PC-3 (cell line): ENCODE results near the gene PPP2R5D. TPM values are rescaled to one million over a fixed set of nuclear protein-coding genes. Genes with fewer than 3 reads are reported as not detected.

ENCODE experiments used
- ATAC-seq: fragments of 200-7000 bp; cut with Tn5 transposase; 2 replicates; pipeline ENCODE4 v1.9.1; 2020; ENCODE audit warnings: mild to moderate bottlenecking, moderate library complexity
- BruUV-seq: library from RNA; stranded (reverse); fragments of 400-500 nt; replicated peaks from 2 replicates; lab custom pipeline; 2021; lab: Mats Ljungman, UMichigan
- CTCF ChIA-PET: fragments of 300-600 bp; sonication (Branson Sonifier 250); formaldehyde crosslinking; loops from one replicate; lab custom pipeline; 2022; ENCODE audit warnings: antibody characterized with exemption; lab: Charles Lee
- POLR2A ChIA-PET: fragments of 300-600 bp; sonication (Branson Sonifier 250); formaldehyde crosslinking; loops from one replicate; lab custom pipeline; 2022; ENCODE audit warnings: antibody characterized with exemption; ENCODE audit not compliant: unreplicated experiment; lab: Charles Lee
- DNase-seq: peaks from one replicate; pipeline ENCODE4 v3.0.0-alpha.2; 2015
- H2AFZ ChIP-seq: fragments of 300-600 bp; sonication (generic); 2 replicates; pipeline ENCODE4 v1.6.0; 2016; ENCODE audit warnings: antibody characterized with exemption, low read length
- H3F3A ChIP-seq: fragments of 300-600 bp; sonication (generic); one replicate; pipeline ENCODE4 v1.6.0; 2017; ENCODE audit warnings: antibody characterized with exemption, low read length, control low read depth, mild to moderate bottlenecking; ENCODE audit not compliant: unreplicated experiment
- H3K27ac ChIP-seq: fragments of 300-600 bp; sonication (generic); 2 replicates; pipeline ENCODE4 v1.5.1; 2016; ENCODE audit warnings: mild to moderate bottlenecking, low read length
- H3K27me3 ChIP-seq: fragments of 300-600 bp; sonication (generic); 2 replicates; pipeline ENCODE4 v1.6.1; 2016; ENCODE audit warnings: low read length, mixed read lengths
- H3K36me3 ChIP-seq: fragments of 300-600 bp; sonication (generic); 2 replicates; pipeline ENCODE4 v1.6.1; 2016; ENCODE audit warnings: low read depth, mixed run types, low read length, mixed read lengths
- H3K4me1 ChIP-seq: fragments of 300-600 bp; sonication (generic); 2 replicates; pipeline ENCODE4 v1.5.1; 2016; ENCODE audit warnings: low read length; ENCODE audit not compliant: insufficient read depth
- H3K4me2 ChIP-seq: fragments of 300-600 bp; sonication (generic); 2 replicates; pipeline ENCODE4 v1.6.0; 2016; ENCODE audit warnings: low read length
- H3K4me3 ChIP-seq: fragments of 300-600 bp; sonication (generic); 2 replicates; pipeline ENCODE4 v1.5.1; 2016; ENCODE audit warnings: mild to moderate bottlenecking, low read length, mixed read lengths
- H3K79me2 ChIP-seq: fragments of 300-600 bp; sonication (generic); 2 replicates; pipeline ENCODE4 v1.6.1; 2017; ENCODE audit warnings: low read length, mixed read lengths
- H3K9ac ChIP-seq: fragments of 300-600 bp; sonication (generic); 2 replicates; pipeline ENCODE4 v1.6.0; 2016; ENCODE audit warnings: mild to moderate bottlenecking, low read length
- H3K9me2 ChIP-seq: fragments of 300-600 bp; sonication (generic); replicated peaks from 2 replicates; pipeline ENCODE4 v1.6.1; 2016; ENCODE audit warnings: mixed run types, low read length, mixed read lengths
- H3K9me3 ChIP-seq: fragments of 300-600 bp; sonication (generic); 2 replicates; pipeline ENCODE4 v1.6.1; 2016; ENCODE audit warnings: low read length, mixed read lengths
- H4K20me1 ChIP-seq: fragments of 300-600 bp; sonication (generic); 2 replicates; pipeline ENCODE4 v1.6.1; 2016; ENCODE audit warnings: low read length, mixed read lengths
- EZH2 ChIP-seq: fragments of 300-600 bp; sonication (generic); IDR thresholded peaks from one replicate; pipeline ENCODE4 v1.6.1; 2017; ENCODE audit warnings: antibody characterized with exemption, mild to moderate bottlenecking, low read length; ENCODE audit not compliant: unreplicated experiment
- EZH2phosphoT487 ChIP-seq: fragments of 300-600 bp; sonication (generic); IDR thresholded peaks from 2 replicates; pipeline ENCODE4 v1.6.1; 2018; ENCODE audit warnings: mild to moderate bottlenecking, antibody characterized with exemption, low read length, borderline replicate concordance
- intact Hi-C: fragments of 100-400 bp; cut with micrococcal nuclease; formaldehyde crosslinking; loops from 2 replicates; pipeline ENCODE4 v1.9.0; 2023
- total RNA-seq: library from RNA; depleted of rRNA; stranded (reverse); fragments of >200 nt; gene quantifications from 2 replicates; pipeline ENCODE4 v1.2.3, GENCODE V29; 2014
- TF ChIP-seq, protein P1 (sequence below): fragments of 300-600 bp; sonication (generic); conservative IDR thresholded peaks from 2 replicates; pipeline ENCODE4 v1.5.1; 2017; ENCODE audit warnings: antibody characterized with exemption, low read depth, mild to moderate bottlenecking, low read length

PPP2R5D gene
- total RNA-seq, 1 experiment from 2014 or later: 54.1 TPM

DNA sequence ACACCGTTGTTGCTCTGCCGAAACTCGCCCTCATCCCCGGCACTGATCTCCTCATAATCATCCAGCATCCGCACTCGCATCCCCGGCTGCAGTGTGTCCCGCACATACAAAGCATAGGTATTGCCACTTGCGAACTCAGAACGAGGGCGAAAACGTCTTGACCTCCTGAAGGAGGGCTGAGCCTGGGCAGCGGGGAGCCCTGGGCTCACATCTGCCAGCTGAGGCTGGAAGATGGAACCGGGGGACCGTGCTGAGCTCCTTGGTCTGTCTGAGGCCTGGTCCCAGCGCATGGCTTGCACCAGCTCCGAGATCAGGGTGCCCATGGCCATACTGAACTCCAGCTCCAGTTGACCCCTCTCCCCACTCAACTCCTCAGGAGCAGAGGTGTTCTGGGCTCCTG lies 66.6 kb downstream of the PPP2R5D start:
- Histone ChIP-seq H3K4me1 (peaks cover 18% of the 10 kb centered on the region), H3K4me2 (peak overlapping the region; percentile 95; the same call in 1 of the 2 replicates), H3K9ac (no peak overlapping the region), H3K27me3 (no peaks in the 10 kb centered on the region), H3K27ac (no peak overlapping the region), H2AFZ (no peak overlapping the region), H3F3A (no peaks in the 10 kb centered on the region), H3K79me2 (peaks cover 20% of the 10 kb centered on the region), H3K9me2 (no peaks in the 10 kb centered on the region), H3K36me3 (peaks cover 6% of the 10 kb centered on the region; the same call in 1 of the 2 replicates), H3K4me3 (no peak overlapping the region), H3K9me3 (no peaks in the 10 kb centered on the region), H4K20me1 (no peaks in the 10 kb centered on the region)
- ATAC-seq: no peak
- POLR2A ChIA-PET: interaction anchor here (0.6 kb wide), 1 partner anchor 108 kb away, joined by 6 read pairs; no protein-coding TSS in a partner anchor
- intact Hi-C loops: no loop called here
- CTCF ChIA-PET: no interaction called here
- TF ChIP-seq EZH2phosphoT487 (no peak), EZH2 (no peak)
- TF ChIP-seq, protein P1, sequence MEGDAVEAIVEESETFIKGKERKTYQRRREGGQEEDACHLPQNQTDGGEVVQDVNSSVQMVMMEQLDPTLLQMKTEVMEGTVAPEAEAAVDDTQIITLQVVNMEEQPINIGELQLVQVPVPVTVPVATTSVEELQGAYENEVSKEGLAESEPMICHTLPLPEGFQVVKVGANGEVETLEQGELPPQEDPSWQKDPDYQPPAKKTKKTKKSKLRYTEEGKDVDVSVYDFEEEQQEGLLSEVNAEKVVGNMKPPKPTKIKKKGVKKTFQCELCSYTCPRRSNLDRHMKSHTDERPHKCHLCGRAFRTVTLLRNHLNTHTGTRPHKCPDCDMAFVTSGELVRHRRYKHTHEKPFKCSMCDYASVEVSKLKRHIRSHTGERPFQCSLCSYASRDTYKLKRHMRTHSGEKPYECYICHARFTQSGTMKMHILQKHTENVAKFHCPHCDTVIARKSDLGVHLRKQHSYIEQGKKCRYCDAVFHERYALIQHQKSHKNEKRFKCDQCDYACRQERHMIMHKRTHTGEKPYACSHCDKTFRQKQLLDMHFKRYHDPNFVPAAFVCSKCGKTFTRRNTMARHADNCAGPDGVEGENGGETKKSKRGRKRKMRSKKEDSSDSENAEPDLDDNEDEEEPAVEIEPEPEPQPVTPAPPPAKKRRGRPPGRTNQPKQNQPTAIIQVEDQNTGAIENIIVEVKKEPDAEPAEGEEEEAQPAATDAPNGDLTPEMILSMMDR: no peak
- BruUV-seq: no TSS peak
- no peak for DNase-seq

DNA sequence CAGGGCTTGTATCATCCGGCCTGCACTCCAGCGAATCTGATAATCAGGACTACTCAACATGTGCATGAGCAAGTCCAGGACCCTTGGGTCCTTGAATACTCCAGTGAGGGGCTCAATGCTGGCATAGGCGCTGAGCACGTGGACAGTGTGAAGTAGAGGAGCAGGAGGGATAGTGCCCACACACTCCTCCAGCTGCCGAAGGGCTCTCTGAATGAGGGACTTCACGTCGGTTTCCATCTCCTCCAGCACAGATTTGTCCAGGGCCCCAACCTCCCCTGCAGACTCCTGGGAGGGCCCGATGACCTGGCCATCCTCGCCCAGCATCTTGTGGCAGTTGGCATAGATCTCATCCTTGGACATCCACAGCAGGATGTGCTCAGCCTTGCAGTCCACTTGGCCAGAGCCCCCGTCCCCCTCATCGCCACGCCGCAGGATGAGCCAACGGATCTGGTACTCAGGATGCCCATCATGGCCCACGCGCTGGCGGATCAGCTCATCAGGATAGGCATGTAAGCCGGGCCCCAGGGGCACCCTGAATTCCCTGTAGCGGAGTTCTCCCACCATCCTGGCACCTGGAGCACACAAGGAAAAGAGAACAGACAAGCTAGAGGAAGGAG lies 68.0 kb downstream of the PPP2R5D start:
- H2AFZ ChIP-seq: no peak overlapping the region

More for the DNA sequence above, 68.0 kb downstream of the PPP2R5D start:
- peaks cover 20% of the 10 kb centered on the region for H3K79me2 ChIP-seq
- no peaks in the 10 kb centered on the region for H3K9me3 ChIP-seq
- ChIA-PET CTCF (no interaction called here), POLR2A (no interaction called here)
- H3K4me2 ChIP-seq: peak overlapping the region; percentile 95
- H3K4me3 ChIP-seq: peak overlapping the region; percentile 74
- no peaks in the 10 kb centered on the region for H3F3A ChIP-seq
- no peaks in the 10 kb centered on the region for H3K27me3 ChIP-seq
- no peak for DNase-seq
- BruUV-seq: no TSS peak
- TF ChIP-seq, protein P1: no peak
- TF ChIP-seq EZH2phosphoT487: no peak
- TF ChIP-seq EZH2: no peak
- H3K9me2 ChIP-seq: no peaks in the 10 kb centered on the region
- H3K4me1 ChIP-seq: peaks cover 18% of the 10 kb centered on the region
- H3K36me3 ChIP-seq: peaks cover 11% of the 10 kb centered on the region; the same call in 1 of the 2 replicates
- no peaks in the 10 kb centered on the region for H4K20me1 ChIP-seq
- intact Hi-C loops: no loop called here
- no peak for ATAC-seq
- no peak overlapping the region for H3K9ac ChIP-seq
- H3K27ac ChIP-seq: no peak overlapping the region
